Epidermal melanocyte (primary cell): ENCODE data around the gene USP12.
A peak's percentile ranks its signal among the peaks of the same experiment; 100 is the strongest.
"Not testable (repeated sequence)": the region's sequence is repeated elsewhere in the genome, so short reads cannot be mapped to it uniquely, and the experiment has no call there.

Source experiments
- DNase-seq: peaks from one replicate; pipeline ENCODE4 v3.0.0; 2011; ENCODE audit warnings: low spot score; ENCODE audit not compliant: insufficient read length

USP12 gene

GRCh38 chr13:27080018-27080948 lies 91.3 kb downstream of the USP12 start:
- no peak for DNase-seq

GRCh38 chr13:27079421-27079958 lies 92.1 kb downstream of the USP12 start:
- peak; percentile 51 for DNase-seq

- no peak for DNase-seq
Observed at GRCh38 chr13:27077451-27077850, 94.2 kb downstream of the USP12 start.

- DNase-seq: no peak
Observed at GRCh38 chr13:27076421-27076820, 95.2 kb downstream of the USP12 start.

GRCh38 chr13:27073186-27073585 lies 98.4 kb downstream of the USP12 start:
- DNase-seq: no peak

- DNase-seq: not testable (repeated sequence)
Observed at GRCh38 chr13:27066123-27066522, 105.5 kb downstream of the USP12 start.

- no peak for DNase-seq
Observed at GRCh38 chr13:27065582-27065981, 106.0 kb downstream of the USP12 start.

GRCh38 chr13:27064252-27064995 lies 107.2 kb downstream of the USP12 start:
- DNase-seq: no peak

- DNase-seq: no peak
Observed at GRCh38 chr13:27057817-27058216, 113.8 kb downstream of the USP12 start.

- DNase-seq: no peak
Observed at GRCh38 chr13:27055526-27055925, 116.1 kb downstream of the USP12 start.

- DNase-seq: no peak
Observed at GRCh38 chr13:27054760-27055159, 116.9 kb downstream of the USP12 start.

- peak; percentile 53 for DNase-seq
Observed at GRCh38 chr13:27053902-27054595, 117.6 kb downstream of the USP12 start.

- no peak for DNase-seq
Observed at GRCh38 chr13:27053210-27053884, 118.3 kb downstream of the USP12 start.

- DNase-seq: no peak
Observed at GRCh38 chr13:27052551-27053208, 118.9 kb downstream of the USP12 start.

GRCh38 chr13:27047081-27047480 lies 124.5 kb downstream of the USP12 start:
- DNase-seq: no peak

GRCh38 chr13:27044837-27045570 lies 126.6 kb downstream of the USP12 start:
- DNase-seq: no peak

GRCh38 chr13:27043013-27043412 lies 128.6 kb downstream of the USP12 start:
- peak; percentile 65 for DNase-seq

- no peak for DNase-seq
Observed at GRCh38 chr13:27041341-27041740, 130.3 kb downstream of the USP12 start.

GRCh38 chr13:27040826-27041108 lies 130.8 kb downstream of the USP12 start:
- no peak for DNase-seq

- DNase-seq: no peak
Observed at GRCh38 chr13:27039171-27039701, 132.4 kb downstream of the USP12 start.
